K562 (cell line): Measurements from ENCODE around the gene SAP30BP.

Experiments used
- HNRNPK ChIP-seq: fragments of 200-400 bp; formaldehyde crosslinking; IDR thresholded peaks from one replicate; pipeline ENCODE4 v1.6.1; 2018; ENCODE audit warnings: mild to moderate bottlenecking, low read depth, low read length; ENCODE audit not compliant: poor library complexity, severe bottlenecking
- POLR2AphosphoS5 ChIP-seq: IDR thresholded peaks from 2 replicates; pipeline ENCODE4 v1.6.1; 2011; ENCODE audit warnings: mild to moderate bottlenecking, low read depth, low read length, moderate library complexity; ENCODE audit not compliant: control insufficient read depth, insufficient read depth
- SRSF3 ChIP-seq: fragments of 200-400 bp; formaldehyde crosslinking; IDR thresholded peaks from 2 replicates; pipeline ENCODE4 v1.6.1; 2016; ENCODE audit warnings: mild to moderate bottlenecking, low read length, moderate library complexity; ENCODE audit not compliant: insufficient read depth
- ZNF282 ChIP-seq: sonication (generic); formaldehyde crosslinking; IDR thresholded peaks from 2 replicates; pipeline ENCODE4 v1.8.1; 2023; ENCODE audit warnings: missing genetic modification reagents
- TF ChIP-seq, protein P1 (sequence below): sonication (generic); formaldehyde crosslinking; IDR thresholded peaks from 2 replicates; pipeline ENCODE4 v1.8.0; 2022; ENCODE audit warnings: mild to moderate bottlenecking, missing genetic modification reagents

DNA sequence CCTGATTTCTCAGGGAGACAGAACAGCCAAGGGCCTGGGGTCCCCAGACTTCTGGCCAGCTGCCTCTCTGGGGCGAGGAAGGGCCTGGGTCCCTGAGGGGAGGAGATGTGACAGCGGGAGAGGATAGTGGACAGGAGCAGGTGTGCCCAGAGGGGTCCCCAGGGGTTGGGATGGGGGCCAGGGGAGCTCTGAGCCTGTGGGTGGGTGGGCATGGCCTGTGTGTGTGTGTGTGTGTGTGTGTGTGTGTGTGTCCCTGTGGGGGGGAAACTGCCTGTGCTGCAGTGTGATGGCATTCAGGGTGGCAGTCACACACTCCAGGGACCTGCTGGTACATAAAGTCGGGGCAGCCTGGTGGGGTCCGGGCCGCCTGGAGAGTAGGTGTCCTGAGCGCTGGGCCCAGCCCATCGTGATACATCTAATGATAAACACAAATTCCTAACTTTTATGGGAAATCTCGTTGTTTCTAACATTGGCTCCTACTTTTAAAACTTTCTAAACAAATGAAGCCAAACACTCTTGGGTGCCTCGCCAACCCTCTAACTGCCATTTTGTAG lies 55.5 kb downstream of the SAP30BP start:
- TF ChIP-seq, protein P1, sequence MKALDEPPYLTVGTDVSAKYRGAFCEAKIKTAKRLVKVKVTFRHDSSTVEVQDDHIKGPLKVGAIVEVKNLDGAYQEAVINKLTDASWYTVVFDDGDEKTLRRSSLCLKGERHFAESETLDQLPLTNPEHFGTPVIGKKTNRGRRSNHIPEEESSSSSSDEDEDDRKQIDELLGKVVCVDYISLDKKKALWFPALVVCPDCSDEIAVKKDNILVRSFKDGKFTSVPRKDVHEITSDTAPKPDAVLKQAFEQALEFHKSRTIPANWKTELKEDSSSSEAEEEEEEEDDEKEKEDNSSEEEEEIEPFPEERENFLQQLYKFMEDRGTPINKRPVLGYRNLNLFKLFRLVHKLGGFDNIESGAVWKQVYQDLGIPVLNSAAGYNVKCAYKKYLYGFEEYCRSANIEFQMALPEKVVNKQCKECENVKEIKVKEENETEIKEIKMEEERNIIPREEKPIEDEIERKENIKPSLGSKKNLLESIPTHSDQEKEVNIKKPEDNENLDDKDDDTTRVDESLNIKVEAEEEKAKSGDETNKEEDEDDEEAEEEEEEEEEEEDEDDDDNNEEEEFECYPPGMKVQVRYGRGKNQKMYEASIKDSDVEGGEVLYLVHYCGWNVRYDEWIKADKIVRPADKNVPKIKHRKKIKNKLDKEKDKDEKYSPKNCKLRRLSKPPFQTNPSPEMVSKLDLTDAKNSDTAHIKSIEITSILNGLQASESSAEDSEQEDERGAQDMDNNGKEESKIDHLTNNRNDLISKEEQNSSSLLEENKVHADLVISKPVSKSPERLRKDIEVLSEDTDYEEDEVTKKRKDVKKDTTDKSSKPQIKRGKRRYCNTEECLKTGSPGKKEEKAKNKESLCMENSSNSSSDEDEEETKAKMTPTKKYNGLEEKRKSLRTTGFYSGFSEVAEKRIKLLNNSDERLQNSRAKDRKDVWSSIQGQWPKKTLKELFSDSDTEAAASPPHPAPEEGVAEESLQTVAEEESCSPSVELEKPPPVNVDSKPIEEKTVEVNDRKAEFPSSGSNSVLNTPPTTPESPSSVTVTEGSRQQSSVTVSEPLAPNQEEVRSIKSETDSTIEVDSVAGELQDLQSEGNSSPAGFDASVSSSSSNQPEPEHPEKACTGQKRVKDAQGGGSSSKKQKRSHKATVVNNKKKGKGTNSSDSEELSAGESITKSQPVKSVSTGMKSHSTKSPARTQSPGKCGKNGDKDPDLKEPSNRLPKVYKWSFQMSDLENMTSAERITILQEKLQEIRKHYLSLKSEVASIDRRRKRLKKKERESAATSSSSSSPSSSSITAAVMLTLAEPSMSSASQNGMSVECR (CRISPR knock-in tag), result no peak
- TF ChIP-seq ZNF282 (CRISPR knock-in tag) (no peak), POLR2AphosphoS5 (no peak), HNRNPK (no peak), SRSF3 (no peak)
